HEK293T (cell line): ENCODE results near the gene TMED10.

Experiments
- BHLHE40 ChIP-seq: fragments of 450-650 bp; IDR thresholded peaks from 2 replicates; pipeline ENCODE4 v1.6.1; 2016; ENCODE audit warnings: mild to moderate bottlenecking, moderate library complexity, borderline replicate concordance
- ELF4 ChIP-seq: fragments of 450-650 bp; IDR thresholded peaks from 2 replicates; pipeline ENCODE4 v1.6.1; 2017; ENCODE audit warnings: antibody characterized with exemption
- FOXM1 ChIP-seq: fragments of 450-650 bp; IDR thresholded peaks from 2 replicates; pipeline ENCODE4 v1.6.1; 2017; ENCODE audit warnings: mild to moderate bottlenecking, borderline replicate concordance
- SP1 ChIP-seq: fragments of 450-650 bp; IDR thresholded peaks from 2 replicates; pipeline ENCODE4 v1.6.1; 2017

DNA sequence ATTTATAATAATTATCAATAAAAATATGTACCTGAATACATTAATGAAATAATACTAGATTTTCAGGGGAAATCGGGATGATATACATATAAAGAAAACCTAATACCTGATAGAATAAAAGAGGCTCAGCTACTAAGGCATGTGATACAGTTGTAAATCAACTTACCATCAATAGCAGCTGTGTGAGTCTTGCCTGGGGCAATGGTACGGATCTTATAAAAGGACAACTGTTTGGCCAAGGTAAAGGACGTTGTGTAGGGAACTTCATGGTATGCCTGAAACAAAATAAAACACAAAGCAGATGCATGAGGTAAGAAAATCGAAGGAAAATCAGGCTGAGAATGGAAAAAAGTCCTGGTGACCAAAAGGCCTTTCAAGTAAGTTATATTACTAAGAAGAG is 74.9 kb downstream of the TMED10 start:
- TF ChIP-seq BHLHE40 (no peak), FOXM1 (no peak), ELF4 (no peak), SP1 (no peak)
